Measurements from ENCODE around the gene ST6GALNAC3.

ST6GALNAC3 gene

GRCh38 chr1:76170513-76170912 lies 96.0 kb downstream of the ST6GALNAC3 start:
- Histone ChIP-seq H3K4me3 (no peak overlapping the region), H3K27ac (no peak overlapping the region)

GRCh38 chr1:76176000-76176399 lies 101.5 kb downstream of the ST6GALNAC3 start:
- H3K4me3 ChIP-seq = no peak overlapping the region

GRCh38 chr1:76177615-76178014 lies 103.1 kb downstream of the ST6GALNAC3 start:
- Histone ChIP-seq H3K4me3 (no peak overlapping the region), H3K27ac (no peak overlapping the region)

More at GRCh38 chr1:76176000-76176399, 101.5 kb downstream of the ST6GALNAC3 start:
- H3K27ac ChIP-seq = no peak overlapping the region

- no peak overlapping the region for H3K4me3 ChIP-seq
- no peak overlapping the region for H3K27ac ChIP-seq
These were observed 104.7 kb downstream of the ST6GALNAC3 start for GRCh38 chr1:76179219-76179698.

- Histone ChIP-seq H3K27ac (no peak overlapping the region), H3K4me3 (no peak overlapping the region)
These were observed 110.7 kb downstream of the ST6GALNAC3 start for GRCh38 chr1:76185207-76185606.

GRCh38 chr1:76186554-76187170 lies 112.1 kb downstream of the ST6GALNAC3 start:
- H3K4me3 ChIP-seq = no peak overlapping the region

GRCh38 chr1:76187436-76187835 lies 112.9 kb downstream of the ST6GALNAC3 start:
- Histone ChIP-seq H3K27ac (no peak overlapping the region), H3K4me3 (no peak overlapping the region)

More at GRCh38 chr1:76186554-76187170, 112.1 kb downstream of the ST6GALNAC3 start:
- H3K27ac ChIP-seq = no peak overlapping the region

GRCh38 chr1:76189310-76189709 lies 114.8 kb downstream of the ST6GALNAC3 start:
- Histone ChIP-seq H3K4me3 (no peak overlapping the region), H3K27ac (no peak overlapping the region)

- no peak overlapping the region for H3K4me3 ChIP-seq
- H3K27ac ChIP-seq = no peak overlapping the region
These were observed 116.3 kb downstream of the ST6GALNAC3 start for GRCh38 chr1:76190749-76191424.

GRCh38 chr1:76191561-76191960 lies 117.0 kb downstream of the ST6GALNAC3 start:
- Histone ChIP-seq H3K4me3 (no peak overlapping the region), H3K27ac (no peak overlapping the region)

- no peak overlapping the region for H3K27ac ChIP-seq
- no peak overlapping the region for H3K4me3 ChIP-seq
These were observed 123.9 kb downstream of the ST6GALNAC3 start for GRCh38 chr1:76198452-76198851.

- Histone ChIP-seq H3K4me3 (no peak overlapping the region), H3K27ac (no peak overlapping the region)
These were observed 128.1 kb downstream of the ST6GALNAC3 start for GRCh38 chr1:76202670-76203069.

GRCh38 chr1:76203127-76203526 lies 128.6 kb downstream of the ST6GALNAC3 start:
- Histone ChIP-seq H3K27ac (no peak overlapping the region), H3K4me3 (no peak overlapping the region)

- no peak overlapping the region for H3K4me3 ChIP-seq
- no peak overlapping the region for H3K27ac ChIP-seq
These were observed 134.7 kb downstream of the ST6GALNAC3 start for GRCh38 chr1:76209238-76209637.

GRCh38 chr1:76209648-76210047 lies 135.1 kb downstream of the ST6GALNAC3 start:
- H3K4me3 ChIP-seq = no peak overlapping the region
- H3K27ac ChIP-seq = no peak overlapping the region

- H3K4me3 ChIP-seq = no peak overlapping the region
- H3K27ac ChIP-seq = no peak overlapping the region
These were observed 135.6 kb downstream of the ST6GALNAC3 start for GRCh38 chr1:76210160-76210559.

GRCh38 chr1:76218888-76219287 lies 144.3 kb downstream of the ST6GALNAC3 start:
- Histone ChIP-seq H3K27ac (no peak overlapping the region), H3K4me3 (no peak overlapping the region)

GRCh38 chr1:76219366-76219818 lies 144.8 kb downstream of the ST6GALNAC3 start:
- no peak overlapping the region for H3K4me3 ChIP-seq
- no peak overlapping the region for H3K27ac ChIP-seq

- Histone ChIP-seq H3K27ac (no peak overlapping the region), H3K4me3 (no peak overlapping the region)
These were observed 150.2 kb downstream of the ST6GALNAC3 start for GRCh38 chr1:76224752-76225151.

GRCh38 chr1:76225526-76225925 lies 151.0 kb downstream of the ST6GALNAC3 start:
- H3K4me3 ChIP-seq = no peak overlapping the region
- H3K27ac ChIP-seq = no peak overlapping the region

GRCh38 chr1:76227621-76228020 lies 153.1 kb downstream of the ST6GALNAC3 start:
- Histone ChIP-seq H3K27ac (no peak overlapping the region), H3K4me3 (no peak overlapping the region)

Data from skin epidermis (tissue), 12 donors.